ENCODE data around the gene PLG. TPM values are rescaled to one million over a fixed set of nuclear protein-coding genes. Genes with fewer than 3 reads are reported as not detected.
"Not testable (repeated sequence)": the region's sequence is repeated elsewhere in the genome, so short reads cannot be mapped to it uniquely, and the experiment has no call there.

Gene PLG
- total RNA-seq, 2 donors from 2014 or later = not detected

GRCh38 chr6:160667639-160668481 lies 34.2 kb upstream of the PLG start:
- Mint-ChIP-seq H3K36me3 (ENCODE audit: low read depth) (no peaks in the 10 kb centered on the region), H3K27ac (no peak overlapping the region), H3K9me3 (peaks cover 2% of the 10 kb centered on the region), H3K4me3 (no peak overlapping the region), H3K27me3 (ENCODE audit: insufficient read depth) (peaks cover 21% of the 10 kb centered on the region), H3K4me1 (no peaks in the 10 kb centered on the region)
- 31% methylated on average over 5 to 9 of the region's 9 CpGs for WGBS, 2 experiments (ENCODE audit: insufficient coverage in 1 of 2, insufficient read length in 1 of 2)
- no peaks in the 10 kb centered on the region for H3K36me3 ChIP-seq (ENCODE audit: control insufficient read depth, insufficient read depth, low read length)
- H3K27me3 ChIP-seq (ENCODE audit: control insufficient read depth, insufficient read depth, low read length, poor library complexity, severe bottlenecking) = peaks cover 18% of the 10 kb centered on the region
- H3K4me1 ChIP-seq (ENCODE audit: control insufficient read depth, insufficient read depth, low read length) = no peaks in the 10 kb centered on the region
- no peak overlapping the region for H3K27ac ChIP-seq (ENCODE audit: low read depth, low read length)
- peak; percentile 88 for DNase-seq
- H3K9ac ChIP-seq (ENCODE audit: extremely low read depth, low read length, poor library complexity, severe bottlenecking) = no peak overlapping the region
- peak; percentile 87 for TF ChIP-seq CTCF (conservative IDR thresholded peaks at IDR 0.05)
- no peaks in the 10 kb centered on the region for H3K9me3 ChIP-seq (ENCODE audit: control insufficient read depth, low read length)
- H3K4me3 ChIP-seq (ENCODE audit: low read length) = no peak overlapping the region

- no peak overlapping the region for H3K9ac ChIP-seq (ENCODE audit: extremely low read depth, low read length, poor library complexity, severe bottlenecking)
- Mint-ChIP-seq H3K9me3 (peaks cover 9% of the 10 kb centered on the region), H3K27ac (no peak overlapping the region), H3K4me3 (no peak overlapping the region), H3K36me3 (ENCODE audit: low read depth) (no peaks in the 10 kb centered on the region), H3K4me1 (no peaks in the 10 kb centered on the region), H3K27me3 (ENCODE audit: insufficient read depth) (peaks cover 27% of the 10 kb centered on the region)
- no peaks in the 10 kb centered on the region for H3K36me3 ChIP-seq (ENCODE audit: control insufficient read depth, insufficient read depth, low read length)
- H3K4me3 ChIP-seq (ENCODE audit: low read length) = no peak overlapping the region
- no peak overlapping the region for H3K27ac ChIP-seq (ENCODE audit: low read depth, low read length)
- H3K9me3 ChIP-seq (ENCODE audit: control insufficient read depth, low read length) = no peaks in the 10 kb centered on the region
- H3K27me3 ChIP-seq (ENCODE audit: control insufficient read depth, insufficient read depth, low read length, poor library complexity, severe bottlenecking) = peaks cover 24% of the 10 kb centered on the region
- no peak for DNase-seq
- WGBS, 2 experiments (ENCODE audit: insufficient coverage in 1 of 2, insufficient read length in 1 of 2) = 75 to 76% methylated on average over 2 of the region's 2 CpGs
- TF ChIP-seq CTCF (conservative IDR thresholded peaks at IDR 0.05) = no peak
- H3K4me1 ChIP-seq (ENCODE audit: control insufficient read depth, insufficient read depth, low read length) = no peaks in the 10 kb centered on the region
Observed at GRCh38 chr6:160668589-160668988, 33.5 kb upstream of the PLG start.

- DNase-seq; H3K4me3 ChIP-seq (ENCODE audit: low read length); H3K27ac ChIP-seq (ENCODE audit: low read depth, low read length); H3K9me3 Mint-ChIP-seq; H3K36me3 ChIP-seq (ENCODE audit: control insufficient read depth, insufficient read depth, low read length); H3K4me3 Mint-ChIP-seq; H3K27ac Mint-ChIP-seq; H3K36me3 Mint-ChIP-seq (ENCODE audit: low read depth); H3K4me1 ChIP-seq (ENCODE audit: control insufficient read depth, insufficient read depth, low read length); H3K9ac ChIP-seq (ENCODE audit: extremely low read depth, low read length, poor library complexity, severe bottlenecking); H3K9me3 ChIP-seq (ENCODE audit: control insufficient read depth, low read length); H3K4me1 Mint-ChIP-seq: not testable (repeated sequence)
- H3K27me3 ChIP-seq (ENCODE audit: control insufficient read depth, insufficient read depth, low read length, poor library complexity, severe bottlenecking) = peaks cover 38% of the 10 kb centered on the region
- peaks cover 63% of the 10 kb centered on the region for H3K27me3 Mint-ChIP-seq (ENCODE audit: insufficient read depth)
- WGBS, 2 experiments (ENCODE audit: insufficient coverage in 1 of 2, insufficient read length in 1 of 2) = 83% methylated on average over 5 of the region's 5 CpGs
Observed at GRCh38 chr6:160676418-160676817, 25.6 kb upstream of the PLG start.
